Activated T-cell treated with anti-CD3 and anti-CD28 coated beads for 1 hour (primary cell): Measurements from ENCODE around the gene CNGA1.
"Not testable (repeated sequence)": the region's sequence is repeated elsewhere in the genome, so short reads cannot be mapped to it uniquely, and the experiment has no call there.

Experiments
- DNase-seq: peaks from one replicate; pipeline ENCODE4 v3.0.0-alpha.2; 2020; ENCODE audit warnings: low read depth

CNGA1 gene

DNA sequence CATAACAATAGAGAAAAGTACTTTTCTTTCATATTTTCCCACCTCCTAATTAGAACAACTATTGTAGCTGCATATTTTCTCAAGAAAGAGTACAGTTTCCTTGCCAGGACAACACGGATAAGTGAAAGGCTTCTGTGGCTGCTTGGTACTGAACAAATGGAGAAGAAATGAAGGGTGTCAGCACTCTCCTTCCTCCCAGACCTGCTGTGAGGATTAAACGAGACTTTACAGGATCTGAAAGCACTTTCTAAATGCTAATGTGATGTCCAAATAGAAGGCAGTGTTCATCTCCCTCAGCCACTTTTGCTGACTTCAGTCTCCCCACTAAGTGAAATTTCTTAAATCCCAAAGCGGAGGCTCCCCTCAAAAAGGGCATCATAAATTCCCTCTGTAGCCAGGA is 14.0 kb upstream of the CNGA1 start:
- DNase-seq, result no peak

DNA sequence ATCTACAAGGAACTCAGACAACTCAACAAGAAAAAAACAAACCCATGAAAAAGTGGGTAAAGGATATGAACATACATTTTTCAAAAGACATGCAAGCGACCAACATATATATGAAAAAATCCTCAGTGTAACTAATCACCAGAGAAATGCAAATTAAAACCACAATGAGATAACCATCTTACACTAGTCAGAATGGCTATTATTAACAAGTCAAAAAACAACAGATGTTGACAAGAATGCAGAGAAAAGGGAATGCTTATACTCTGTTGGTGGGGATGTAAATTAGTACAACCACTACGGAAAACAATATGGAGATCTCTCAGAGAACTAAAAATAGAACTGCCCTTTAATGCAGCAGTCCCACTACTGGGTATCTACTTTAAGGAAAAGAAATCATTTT is 12.2 kb upstream of the CNGA1 start:
- DNase-seq, result no peak

DNA sequence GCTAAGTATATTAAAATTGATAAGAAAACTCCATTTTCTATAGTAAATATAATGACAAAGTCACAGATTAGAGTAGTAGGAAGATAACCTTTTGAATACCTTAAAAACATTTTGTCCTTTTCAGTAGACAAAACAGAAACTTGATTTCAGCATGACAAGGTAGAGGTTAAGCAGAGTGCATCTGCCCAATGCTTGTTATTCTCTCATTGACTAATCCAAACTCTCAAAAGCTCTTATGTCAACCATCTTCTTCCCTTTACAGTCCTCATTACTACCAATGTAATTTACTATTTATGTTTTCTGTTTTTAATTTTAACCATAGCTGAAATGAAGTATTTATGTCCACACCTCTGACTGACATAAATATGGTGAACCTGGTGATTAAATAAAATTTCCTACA is 11.2 kb upstream of the CNGA1 start:
- DNase-seq, result no peak

DNA sequence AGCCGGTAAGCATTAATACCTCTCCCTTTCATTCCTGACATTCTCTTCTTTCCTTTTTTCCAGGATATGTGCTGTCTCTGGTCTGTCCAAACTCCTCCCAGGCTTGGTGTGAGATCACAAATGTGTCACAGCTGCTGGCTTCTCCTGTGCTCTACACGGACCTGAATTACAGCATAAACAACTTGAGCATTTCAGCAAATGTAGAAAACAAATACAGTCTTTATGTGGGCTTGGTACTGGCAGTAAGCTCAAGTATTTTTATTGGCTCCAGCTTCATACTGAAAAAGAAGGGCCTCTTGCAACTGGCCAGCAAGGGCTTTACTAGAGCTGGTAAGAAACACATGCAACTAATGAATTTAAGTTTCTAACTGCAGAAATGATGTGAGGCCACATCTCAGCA is 8.5 kb upstream of the CNGA1 start:
- DNase-seq, result no peak

DNA sequence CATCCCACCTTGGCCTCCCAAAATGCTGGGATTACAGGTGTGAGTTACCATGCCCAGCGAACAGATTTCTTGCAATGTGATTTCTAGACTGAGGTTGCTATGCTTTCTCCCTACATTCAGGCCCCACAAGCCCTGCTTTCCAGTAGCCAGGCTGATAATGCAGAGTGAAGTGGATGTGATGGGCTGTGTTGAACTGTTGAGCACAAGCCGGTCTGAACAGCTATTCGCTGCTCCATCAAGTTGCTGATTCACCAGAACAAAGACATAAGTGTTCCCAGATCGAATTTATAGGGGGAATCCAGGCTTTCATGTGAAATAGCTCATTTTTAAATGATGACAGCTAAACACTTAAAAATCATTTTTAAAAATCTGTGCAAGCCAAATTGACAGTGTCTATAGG is 8.0 kb upstream of the CNGA1 start:
- DNase-seq, result no peak

DNA sequence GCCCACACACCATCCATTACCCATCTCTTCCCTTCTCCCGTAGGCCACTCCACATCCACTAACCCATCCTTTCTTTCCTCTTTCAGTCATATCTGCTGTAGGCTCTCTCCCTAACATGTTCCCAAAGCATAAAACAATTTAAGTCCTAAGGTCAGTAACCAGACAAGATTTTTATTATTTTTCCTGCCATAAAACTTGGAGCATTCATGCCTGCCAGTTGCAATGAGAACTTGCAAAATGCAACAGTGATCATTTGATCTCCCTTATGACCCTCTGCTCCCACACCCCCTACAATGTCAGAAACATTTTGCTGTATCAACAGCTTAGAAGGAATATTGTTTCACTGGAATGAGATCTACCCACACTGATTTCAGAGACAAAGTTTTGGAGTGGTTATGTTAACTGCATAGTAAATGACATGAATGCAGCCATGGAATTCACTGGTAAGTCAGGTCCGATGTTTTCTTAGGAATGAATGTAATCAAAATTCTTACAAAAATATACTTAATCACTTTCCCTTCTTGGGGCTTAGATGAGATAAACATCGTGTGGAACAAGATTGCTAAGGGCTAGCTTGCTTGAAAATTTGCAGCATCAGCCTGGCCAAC is 5.8 kb upstream of the CNGA1 start:
- DNase-seq, result no peak

DNA sequence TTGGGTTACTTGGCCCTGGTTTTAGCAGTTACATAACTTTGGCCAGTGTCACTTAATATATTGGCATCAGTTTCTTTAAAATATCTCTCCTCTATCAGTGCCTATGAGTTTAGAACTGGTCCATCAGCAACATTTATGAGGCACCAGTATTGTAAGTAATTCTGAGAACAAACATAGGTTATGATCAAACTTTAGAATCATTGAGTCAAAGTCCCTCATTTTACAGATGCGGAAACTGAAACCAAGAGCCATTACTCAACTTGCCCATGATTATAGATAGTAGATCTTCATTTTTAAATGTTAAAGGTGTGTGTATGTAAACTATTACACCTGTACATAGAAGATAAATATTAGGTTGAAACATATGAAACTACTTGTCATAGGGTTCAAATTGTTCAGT is 4.6 kb upstream of the CNGA1 start:
- no peak for DNase-seq

DNA sequence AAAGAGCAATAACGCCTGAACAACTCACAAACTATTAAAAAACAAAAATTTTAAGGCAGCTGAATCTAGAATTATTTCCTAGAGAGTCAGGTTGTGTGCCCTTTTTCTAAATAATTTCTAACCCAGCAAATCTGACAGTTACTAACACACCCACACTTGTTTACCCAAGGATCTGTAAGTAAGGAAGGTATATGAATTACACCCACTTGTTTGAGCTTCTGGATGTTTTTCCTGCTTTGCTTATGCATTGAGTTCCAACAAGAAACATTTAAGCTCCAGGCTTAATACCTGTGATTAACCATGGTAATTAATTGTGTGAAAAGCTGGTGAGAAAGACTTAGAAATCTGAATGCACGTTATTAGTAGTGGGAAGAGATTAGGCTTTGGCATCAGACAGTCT is 1.6 kb upstream of the CNGA1 start:
- DNase-seq, result no peak

DNA sequence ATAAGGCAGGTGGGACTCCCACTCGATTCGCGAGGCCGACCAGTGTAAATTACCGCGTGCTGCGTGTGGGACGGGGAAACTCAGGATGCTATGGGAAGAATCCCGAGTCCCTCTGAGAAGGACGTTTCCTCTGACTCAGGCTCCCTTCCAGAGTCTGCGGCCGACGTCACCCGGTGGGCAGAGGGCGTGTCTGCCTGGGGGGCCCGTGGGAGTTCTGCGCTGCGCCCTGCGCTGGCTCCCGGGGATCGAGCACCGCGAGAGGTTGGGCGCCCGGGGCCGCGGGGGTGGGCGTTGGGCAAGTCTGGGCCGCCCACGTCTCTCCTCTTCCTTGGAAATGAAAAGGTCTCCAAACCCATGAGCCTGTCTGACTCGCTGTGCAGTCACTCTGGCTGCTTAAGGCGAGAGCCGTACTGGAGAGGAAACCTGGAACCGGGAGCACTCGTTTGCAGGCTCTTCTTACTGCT is 659 bp upstream of the CNGA1 start:
- DNase-seq, result no peak

DNA sequence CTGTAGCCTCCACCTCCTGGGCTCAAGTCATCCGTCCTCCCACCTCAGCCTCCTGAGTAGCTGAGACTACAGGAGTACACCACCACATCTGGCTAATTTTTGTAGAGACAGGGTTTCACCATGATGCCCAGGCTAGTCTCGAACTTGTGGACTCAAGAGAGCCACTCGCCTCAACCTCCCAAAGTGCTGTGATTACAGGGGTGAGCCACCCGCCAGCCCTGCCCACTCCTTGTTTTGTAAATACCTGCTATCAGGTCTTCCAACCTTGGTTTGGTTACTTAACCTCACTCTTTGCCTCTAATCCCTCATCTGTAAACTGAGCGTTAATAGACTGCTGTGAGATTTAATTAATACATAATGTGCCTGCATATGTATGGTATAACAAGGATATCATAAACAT is 803 bp downstream of the CNGA1 start:
- no peak for DNase-seq

DNA sequence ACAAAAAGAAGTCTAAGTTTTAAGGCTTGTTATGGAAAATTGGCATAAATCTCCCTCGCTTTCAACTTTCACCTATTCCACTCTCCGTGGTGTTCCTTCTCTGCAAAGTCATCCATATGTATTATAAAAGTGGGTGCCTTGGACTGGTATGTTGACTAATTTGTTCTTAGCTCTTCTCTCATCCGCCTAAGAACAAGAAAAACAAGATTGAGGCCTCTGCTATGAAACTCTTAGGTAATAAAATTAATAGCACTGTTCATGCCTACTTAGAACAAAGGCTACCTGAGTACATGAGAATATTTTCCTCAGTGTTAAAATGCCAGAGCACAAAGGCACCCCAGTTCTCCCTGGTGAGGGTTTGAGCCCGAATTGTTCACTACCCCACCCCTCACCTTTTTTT is 1.3 kb downstream of the CNGA1 start:
- no peak for DNase-seq

DNA sequence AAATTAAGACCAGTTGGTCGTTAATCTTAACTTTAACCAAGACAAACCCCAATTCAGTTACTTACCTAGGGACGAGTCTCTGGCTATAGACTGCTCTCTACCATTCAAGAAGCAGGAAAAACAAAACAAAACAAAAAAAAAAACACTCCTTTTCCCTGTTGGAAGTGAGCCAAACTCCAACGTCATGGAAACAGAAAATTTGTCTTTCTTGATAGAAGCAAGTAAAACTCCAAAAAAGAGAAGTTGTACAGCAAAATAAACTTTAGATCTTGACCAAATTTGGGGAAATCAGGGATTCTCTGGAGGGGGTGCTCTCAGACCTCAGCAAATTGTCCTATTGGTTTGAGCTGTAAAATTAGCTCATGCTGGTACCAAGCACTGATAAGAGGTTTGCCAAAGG is 3.7 kb downstream of the CNGA1 start:
- no peak for DNase-seq

DNA sequence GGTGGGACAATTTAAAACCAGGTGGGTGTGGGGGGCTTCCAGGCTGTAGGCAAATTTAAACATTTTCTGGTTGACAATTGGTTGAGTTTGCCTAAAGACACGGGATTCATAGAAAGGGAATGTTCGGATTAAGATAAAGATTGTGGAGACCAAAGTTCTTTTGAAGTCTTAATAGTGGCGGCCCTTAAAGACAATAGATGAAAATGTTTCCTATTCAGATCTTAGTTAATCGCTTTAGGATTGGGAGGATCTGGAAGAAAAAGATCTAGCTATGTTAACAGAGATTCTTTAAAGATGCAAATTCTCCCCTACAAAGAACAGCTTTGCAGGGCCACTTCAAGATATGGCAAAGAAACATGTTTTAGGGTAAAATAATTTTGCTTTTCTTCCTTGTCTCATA is 4.8 kb downstream of the CNGA1 start:
- no peak for DNase-seq

DNA sequence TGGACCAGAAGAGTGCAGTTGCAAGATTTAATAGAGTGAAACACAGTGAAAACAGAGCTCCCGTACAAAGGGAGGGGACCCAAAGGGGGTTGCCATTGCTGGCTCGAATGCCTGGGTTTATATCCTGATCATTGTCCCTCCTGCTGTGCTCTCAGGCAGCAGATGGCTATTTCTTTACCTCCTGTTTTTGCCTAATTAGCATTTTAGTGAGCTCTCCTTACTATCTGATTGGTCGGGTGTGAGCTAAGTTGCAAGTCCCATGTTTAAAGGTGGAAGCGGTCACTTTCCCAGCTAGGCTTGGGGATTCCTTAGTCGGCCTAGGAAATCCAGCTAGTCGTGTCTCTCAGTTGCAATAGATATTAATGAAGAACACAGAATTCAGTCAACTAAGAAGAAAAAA is 5.6 kb downstream of the CNGA1 start:
- DNase-seq, result not testable (repeated sequence)

DNA sequence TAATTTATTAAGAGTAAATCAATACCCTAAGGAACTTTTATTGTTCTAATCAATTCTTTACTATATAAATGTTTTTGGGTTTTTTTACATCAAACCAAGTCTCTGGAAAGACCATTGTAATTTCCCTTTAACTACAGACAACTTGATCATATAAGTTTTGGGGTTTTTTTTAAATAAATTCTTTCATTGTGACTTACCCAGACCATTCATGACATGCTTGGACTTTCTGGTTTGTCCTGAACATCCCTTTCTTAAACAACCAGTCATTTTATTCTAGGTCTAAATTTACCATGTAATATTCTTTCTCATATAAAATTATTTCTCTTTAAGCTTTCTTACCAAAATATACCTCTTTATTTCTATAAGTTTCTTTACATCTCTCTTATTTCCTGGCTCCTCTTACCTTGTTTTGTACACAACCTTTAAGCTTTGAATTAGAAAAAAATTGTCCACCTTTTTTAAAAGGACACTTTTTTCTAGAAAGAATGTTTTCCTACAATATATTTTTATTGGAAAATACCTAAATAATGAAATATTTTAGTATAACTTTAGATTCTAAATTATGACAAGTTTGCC is 8.4 kb downstream of the CNGA1 start:
- DNase-seq, result no peak

DNA sequence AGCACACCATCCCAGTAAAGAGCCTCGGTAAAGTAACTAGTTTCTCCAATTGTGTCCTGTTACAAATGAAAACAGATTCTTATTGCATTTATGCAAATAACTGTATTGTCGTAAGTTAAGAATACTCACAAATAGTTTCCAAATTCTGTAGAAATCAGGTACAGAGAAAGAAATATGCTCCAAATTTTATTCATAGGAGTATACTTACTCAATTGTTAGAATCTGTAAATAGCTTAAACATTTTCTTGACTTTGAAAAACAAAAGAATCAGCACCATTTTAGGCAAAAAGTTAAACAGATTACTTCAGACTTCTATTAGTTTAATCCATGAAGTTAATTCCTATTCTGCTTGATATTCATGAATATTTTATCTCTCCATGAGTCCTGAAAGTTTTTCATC is 10.7 kb downstream of the CNGA1 start:
- DNase-seq, result no peak

DNA sequence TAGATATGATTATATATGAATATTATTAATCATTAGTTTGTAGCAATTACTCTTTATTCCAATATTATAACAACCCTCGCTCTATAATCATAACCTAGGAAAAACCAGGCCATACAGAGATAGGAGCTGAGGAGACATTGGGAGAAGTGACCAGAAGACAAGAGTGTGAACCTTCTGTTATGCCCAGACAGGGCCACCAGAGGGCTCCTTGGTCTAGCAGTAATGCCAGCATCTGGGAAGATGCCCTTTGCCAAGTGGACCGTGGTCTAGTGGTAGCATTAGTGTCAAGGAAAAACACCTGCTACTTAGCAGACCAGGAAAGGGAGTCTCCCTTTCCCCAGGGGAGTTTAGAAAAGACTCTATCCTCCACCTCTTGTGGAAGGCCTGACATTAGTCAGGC is 12.9 kb downstream of the CNGA1 start:
- not testable (repeated sequence) for DNase-seq

DNA sequence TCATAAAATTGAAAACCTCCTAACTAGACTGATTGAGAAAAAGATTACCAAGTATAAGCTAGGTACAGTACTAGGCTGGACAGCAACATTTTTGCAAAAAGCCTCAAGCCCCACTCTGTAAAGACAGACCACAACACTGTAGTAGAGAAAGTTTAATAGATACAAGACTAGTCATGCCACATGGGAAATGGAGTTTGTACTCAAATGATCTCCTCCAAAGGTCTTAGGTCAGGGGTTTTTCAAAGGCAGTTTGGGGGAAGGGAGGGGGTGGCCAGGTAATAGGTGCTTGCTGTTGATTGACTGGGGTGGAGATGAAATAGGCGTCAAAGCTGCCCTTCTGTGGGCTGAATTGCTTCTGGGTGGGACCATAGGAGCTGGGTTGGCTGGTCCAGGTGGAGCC is 14.2 kb downstream of the CNGA1 start:
- no peak for DNase-seq

DNA sequence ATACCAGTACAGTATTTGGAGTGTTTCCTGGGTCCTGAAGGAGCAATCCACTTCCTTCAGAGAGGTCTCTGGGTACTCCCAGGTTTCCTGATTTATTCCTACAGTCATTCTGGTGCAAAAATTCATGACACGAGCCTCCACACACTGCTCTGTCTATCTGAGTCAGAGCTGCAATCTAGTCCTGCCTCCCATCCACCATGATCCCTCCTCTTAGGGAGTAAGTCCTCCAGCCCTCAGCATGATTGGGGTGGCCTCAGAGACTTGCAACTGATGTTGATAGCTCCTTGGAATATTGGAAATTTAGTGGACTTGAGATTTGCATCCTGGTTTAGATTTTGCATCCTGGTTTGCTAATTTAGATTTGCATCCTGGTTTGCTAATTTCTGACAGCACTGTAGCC is 20.5 kb downstream of the CNGA1 start:
- no peak for DNase-seq

DNA sequence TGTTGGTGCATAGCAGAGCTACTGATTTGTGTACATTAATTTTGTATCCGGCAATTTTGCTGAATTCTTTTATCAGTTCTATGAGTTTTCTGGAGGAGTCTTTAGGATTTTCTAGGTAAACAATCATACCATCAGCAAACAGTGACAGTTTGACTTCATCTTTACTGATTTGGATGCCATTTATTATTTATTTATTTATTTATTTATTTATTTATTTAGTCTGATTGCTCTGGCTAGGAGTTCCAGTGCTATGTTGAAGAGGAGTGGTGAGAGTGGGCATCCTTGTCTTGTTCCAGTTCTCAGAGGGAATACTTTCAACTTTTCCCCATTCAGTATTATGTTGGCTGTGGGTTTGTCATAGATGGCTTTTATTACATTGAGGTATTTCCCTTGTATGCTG is 24.0 kb downstream of the CNGA1 start:
- not testable (repeated sequence) for DNase-seq

DNA sequence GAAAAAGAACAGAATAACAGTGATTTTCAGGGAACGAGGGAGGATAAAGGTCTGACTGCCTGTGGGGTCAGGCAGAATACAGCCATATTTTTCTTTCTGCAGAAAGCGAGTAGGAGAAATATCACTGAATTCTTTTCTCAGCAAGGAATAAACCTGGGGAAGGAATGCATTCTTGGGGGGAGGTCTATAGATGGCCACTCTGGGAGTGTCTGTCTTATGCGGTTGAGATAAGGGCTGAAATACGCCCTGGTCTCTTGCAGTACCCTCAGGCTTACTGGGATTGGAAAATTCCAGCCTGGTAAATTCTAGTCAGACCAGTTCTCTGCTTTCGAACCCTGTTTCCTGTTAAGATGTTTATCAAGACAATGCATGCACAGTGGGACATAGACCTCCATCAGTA is 26.3 kb downstream of the CNGA1 start:
- DNase-seq, result no peak

DNA sequence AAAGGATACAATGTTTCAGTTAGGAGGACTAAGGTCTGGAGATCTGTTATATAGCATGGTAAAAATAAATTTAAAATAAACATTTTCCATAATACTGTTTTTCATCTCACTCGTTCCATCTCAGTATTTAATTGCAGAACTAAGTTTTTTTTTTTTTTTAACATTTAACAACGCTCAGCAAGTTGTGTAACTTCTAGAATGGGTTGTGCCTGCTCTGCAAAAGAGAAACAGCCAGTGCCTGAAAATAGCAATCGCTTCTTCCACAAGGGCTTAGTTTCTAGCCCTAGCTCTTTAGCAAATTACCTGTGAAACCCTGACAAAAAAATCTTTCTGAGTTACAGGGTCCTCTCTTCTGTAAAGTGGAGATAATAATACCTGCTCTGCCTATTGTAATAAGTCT is 41.9 kb downstream of the CNGA1 start:
- no peak for DNase-seq

DNA sequence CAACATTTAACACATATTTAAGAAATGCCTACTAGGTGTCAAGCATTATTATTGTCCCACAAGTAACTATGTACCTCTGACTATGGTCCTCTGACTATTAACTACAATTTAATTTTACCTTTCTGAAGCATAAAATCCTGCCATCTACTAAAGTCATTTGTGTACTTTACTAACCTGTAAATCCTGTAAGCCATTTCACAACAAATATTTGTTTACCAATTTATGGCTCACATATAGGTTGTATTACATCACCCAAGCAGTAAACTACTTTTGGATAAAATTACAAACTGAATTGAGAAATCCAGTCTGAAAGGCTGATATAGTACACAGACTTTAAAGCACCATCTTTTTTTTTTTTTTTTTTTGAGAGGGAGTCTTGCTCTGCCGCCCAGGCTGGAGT is 43.8 kb downstream of the CNGA1 start:
- no peak for DNase-seq

DNA sequence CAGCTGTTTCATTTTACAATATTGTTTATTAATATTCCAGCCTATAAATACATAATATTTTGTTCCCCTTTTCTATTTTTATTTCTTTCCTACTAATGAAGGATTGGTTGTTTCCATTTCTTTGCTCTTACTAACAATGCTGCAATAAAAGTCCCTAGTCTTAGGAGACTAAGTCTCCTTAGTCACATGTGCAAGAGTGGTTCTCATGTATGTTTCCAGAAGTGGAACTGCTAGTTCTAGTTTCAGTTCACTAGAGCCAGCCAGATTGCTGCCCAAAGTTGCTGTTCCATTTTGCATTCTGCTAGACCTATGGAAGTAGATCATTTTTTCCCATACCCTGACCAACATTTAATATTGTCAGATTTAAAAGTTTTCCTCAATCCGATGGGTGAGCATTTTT is 44.3 kb downstream of the CNGA1 start:
- no peak for DNase-seq

DNA sequence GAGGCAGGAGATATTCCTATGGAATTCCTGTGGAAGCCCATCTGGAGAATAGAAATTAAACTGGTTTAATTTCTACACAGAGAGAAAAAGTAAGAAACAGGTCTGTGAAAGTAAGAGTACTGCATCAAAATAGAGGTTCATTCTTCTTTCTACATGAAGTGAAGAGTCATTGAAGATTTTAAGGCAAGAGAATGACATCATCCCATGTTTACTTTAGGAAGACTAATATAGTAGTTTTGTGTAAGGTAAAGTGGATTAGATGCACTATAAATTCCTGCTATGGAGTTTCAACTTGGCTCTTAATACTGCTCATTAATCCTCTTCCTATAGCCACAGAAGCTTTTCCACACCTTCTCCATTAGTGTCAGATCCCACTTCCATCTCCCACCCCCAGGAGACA is 47.6 kb downstream of the CNGA1 start:
- no peak for DNase-seq
